ENCODE measurements around the gene SNX2.

SNX2 gene

GRCh38 chr5:122785294-122785693, 10.4 kb downstream of the SNX2 start:
- no peak overlapping the region for H3K4me3 ChIP-seq (ENCODE audit: low read length)
- no peak for TF ChIP-seq ZNF274 (IDR thresholded peaks at IDR 0.05; ENCODE audit: low read depth, low read length)

- H3K4me3 ChIP-seq (ENCODE audit: low read length), result no peak overlapping the region
- no peak for TF ChIP-seq ZNF274 (IDR thresholded peaks at IDR 0.05; ENCODE audit: low read depth, low read length)
Observed at GRCh38 chr5:122788371-122788770, 13.5 kb downstream of the SNX2 start.

GRCh38 chr5:122788996-122789395, 14.1 kb downstream of the SNX2 start:
- H3K4me3 ChIP-seq (ENCODE audit: low read length), result no peak overlapping the region
- TF ChIP-seq ZNF274 (IDR thresholded peaks at IDR 0.05; ENCODE audit: low read depth, low read length), result no peak

- TF ChIP-seq ZNF274 (IDR thresholded peaks at IDR 0.05; ENCODE audit: low read depth, low read length), result no peak
- H3K4me3 ChIP-seq (ENCODE audit: low read length), result no peak overlapping the region
Observed at GRCh38 chr5:122789461-122790171, 14.7 kb downstream of the SNX2 start.

- TF ChIP-seq ZNF274 (IDR thresholded peaks at IDR 0.05; ENCODE audit: low read depth, low read length), result no peak
- no peak overlapping the region for H3K4me3 ChIP-seq (ENCODE audit: low read length)
Observed at GRCh38 chr5:122790354-122791103, 15.6 kb downstream of the SNX2 start.

- no peak overlapping the region for H3K4me3 ChIP-seq (ENCODE audit: low read length)
- no peak for TF ChIP-seq ZNF274 (IDR thresholded peaks at IDR 0.05; ENCODE audit: low read depth, low read length)
Observed at GRCh38 chr5:122805481-122805880, 30.6 kb downstream of the SNX2 start.

- H3K4me3 ChIP-seq (ENCODE audit: low read length), result no peak overlapping the region
- no peak for TF ChIP-seq ZNF274 (IDR thresholded peaks at IDR 0.05; ENCODE audit: low read depth, low read length)
Observed at GRCh38 chr5:122810405-122810804, 35.5 kb downstream of the SNX2 start.

GRCh38 chr5:122815218-122815767, 40.4 kb downstream of the SNX2 start:
- H3K4me3 ChIP-seq (ENCODE audit: low read length), result no peak overlapping the region
- TF ChIP-seq ZNF274 (IDR thresholded peaks at IDR 0.05; ENCODE audit: low read depth, low read length), result no peak

GRCh38 chr5:122816756-122817155, 41.9 kb downstream of the SNX2 start:
- TF ChIP-seq ZNF274 (IDR thresholded peaks at IDR 0.05; ENCODE audit: low read depth, low read length), result no peak
- H3K4me3 ChIP-seq (ENCODE audit: low read length), result no peak overlapping the region

- no peak for TF ChIP-seq ZNF274 (IDR thresholded peaks at IDR 0.05; ENCODE audit: low read depth, low read length)
- H3K4me3 ChIP-seq (ENCODE audit: low read length), result no peak overlapping the region
Observed at GRCh38 chr5:122831984-122832383, 57.1 kb downstream of the SNX2 start.

- H3K4me3 ChIP-seq (ENCODE audit: low read length), result no peak overlapping the region
- no peak for TF ChIP-seq ZNF274 (IDR thresholded peaks at IDR 0.05; ENCODE audit: low read depth, low read length)
Observed at GRCh38 chr5:122835681-122836080, 60.8 kb downstream of the SNX2 start.

GRCh38 chr5:122836947-122837346, 62.1 kb downstream of the SNX2 start:
- H3K4me3 ChIP-seq (ENCODE audit: low read length), result no peak overlapping the region
- no peak for TF ChIP-seq ZNF274 (IDR thresholded peaks at IDR 0.05; ENCODE audit: low read depth, low read length)

GRCh38 chr5:122839731-122840130, 64.9 kb downstream of the SNX2 start:
- H3K4me3 ChIP-seq (ENCODE audit: low read length), result no peak overlapping the region
- TF ChIP-seq ZNF274 (IDR thresholded peaks at IDR 0.05; ENCODE audit: low read depth, low read length), result no peak

- no peak for TF ChIP-seq ZNF274 (IDR thresholded peaks at IDR 0.05; ENCODE audit: low read depth, low read length)
- H3K4me3 ChIP-seq (ENCODE audit: low read length), result no peak overlapping the region
Observed at GRCh38 chr5:122842016-122842580, 67.2 kb downstream of the SNX2 start.
